IPS-NIHi11 (cell line): ENCODE data around the gene HOXA13.

Source experiments
- DNase-seq: peaks from one replicate; pipeline ENCODE4 v3.0.0; 2012; ENCODE audit warnings: mixed read lengths, low spot score

The HOXA13 gene

DNA sequence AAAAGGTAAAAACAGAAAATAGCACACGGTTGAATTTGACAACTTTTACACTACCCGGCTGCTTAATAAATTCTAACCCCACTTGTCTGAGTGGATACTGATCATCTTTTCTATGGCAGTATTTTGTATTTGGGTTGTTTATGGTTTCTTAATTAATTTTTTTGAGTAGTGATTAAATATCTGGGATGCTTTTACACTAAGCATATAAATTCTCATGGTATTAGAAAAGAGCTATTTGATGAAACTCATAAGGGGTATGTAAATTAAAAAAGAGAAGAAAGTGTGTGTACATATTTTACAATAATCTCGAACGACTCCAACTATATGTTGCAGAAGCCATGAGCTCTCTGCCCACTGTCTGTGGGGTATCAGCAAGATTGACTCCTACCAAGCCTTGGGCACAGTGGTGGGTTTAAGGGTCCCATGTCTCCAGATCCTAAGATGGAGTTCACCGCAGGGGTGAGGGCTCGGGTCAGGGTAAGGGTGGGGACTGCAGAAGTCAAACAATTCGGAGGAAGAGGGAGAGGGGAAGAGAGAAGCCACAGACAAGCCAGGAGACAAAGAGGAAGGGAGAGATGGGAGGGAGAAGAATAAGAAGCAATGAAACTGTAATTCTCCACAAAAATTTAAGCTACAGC lies 7.6 kb upstream of the HOXA13 start:
- no peak for DNase-seq

DNA sequence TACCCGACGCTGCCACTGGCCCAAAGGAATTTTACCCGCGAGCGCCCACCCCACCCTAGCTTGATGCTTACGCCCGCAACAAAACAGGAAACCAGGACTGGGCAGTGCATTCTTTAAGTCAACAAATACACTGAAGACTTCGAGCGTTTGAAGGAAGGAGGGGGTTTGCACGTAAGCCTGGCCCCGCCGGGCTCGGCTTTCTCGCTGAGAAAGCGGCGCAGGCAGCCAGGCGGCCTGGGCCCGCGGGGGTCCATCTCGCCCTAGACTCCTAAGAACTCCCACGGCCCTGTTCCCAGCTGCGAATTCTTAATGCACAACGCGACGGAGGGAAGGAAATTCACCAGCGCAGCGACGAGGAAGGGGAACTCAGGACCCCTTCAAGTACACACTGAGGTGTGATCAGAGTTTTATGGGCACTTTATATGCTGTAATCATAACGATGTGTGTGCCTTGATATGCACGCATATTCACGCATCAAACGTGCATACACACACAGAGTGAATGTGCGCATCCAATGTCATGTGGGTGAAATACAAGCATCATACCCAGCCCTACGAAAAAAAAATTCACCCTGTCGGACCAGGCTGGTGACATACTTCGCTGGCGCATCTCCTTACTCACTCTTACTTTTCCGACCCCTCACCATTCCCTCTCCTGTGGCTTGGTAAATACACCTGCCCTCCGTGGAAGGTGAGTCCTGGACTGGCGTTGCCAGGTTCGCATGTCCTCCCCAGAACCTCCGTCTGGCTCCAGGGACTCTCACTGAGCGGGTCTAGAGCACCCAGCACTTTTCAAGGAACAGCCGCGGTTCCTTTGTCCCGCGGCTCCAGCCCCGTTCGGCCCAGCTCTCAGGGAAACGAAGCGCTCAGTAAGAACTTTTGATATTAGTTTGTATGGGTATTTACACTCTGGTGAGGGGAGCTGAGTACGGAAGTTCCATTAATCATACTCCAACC lies 5.7 kb upstream of the HOXA13 start:
- no peak for DNase-seq

DNA sequence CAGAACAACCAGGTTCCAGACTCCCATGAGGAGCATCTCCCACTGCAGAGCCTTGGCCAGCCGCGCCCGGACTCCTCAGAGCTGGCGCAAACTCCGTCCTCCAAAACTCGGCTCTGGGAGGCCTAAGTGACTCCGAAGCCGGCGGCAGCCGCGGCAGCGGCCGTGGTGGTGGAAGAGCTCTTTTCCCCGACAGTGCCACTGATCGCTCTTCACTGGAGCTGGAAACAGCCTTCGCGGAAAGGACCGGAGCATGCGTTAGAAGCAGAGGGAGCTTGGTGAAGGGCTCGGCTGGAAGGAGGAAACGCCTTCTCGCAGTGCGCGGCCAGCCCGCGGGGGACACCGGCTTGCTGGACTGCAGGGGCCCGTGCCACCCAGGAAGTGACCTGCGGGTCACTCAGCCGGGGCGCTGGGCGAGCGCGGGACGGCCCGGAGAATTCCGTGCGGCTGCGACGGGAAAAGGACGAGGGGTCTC lies 5.0 kb upstream of the HOXA13 start:
- no peak for DNase-seq

DNA sequence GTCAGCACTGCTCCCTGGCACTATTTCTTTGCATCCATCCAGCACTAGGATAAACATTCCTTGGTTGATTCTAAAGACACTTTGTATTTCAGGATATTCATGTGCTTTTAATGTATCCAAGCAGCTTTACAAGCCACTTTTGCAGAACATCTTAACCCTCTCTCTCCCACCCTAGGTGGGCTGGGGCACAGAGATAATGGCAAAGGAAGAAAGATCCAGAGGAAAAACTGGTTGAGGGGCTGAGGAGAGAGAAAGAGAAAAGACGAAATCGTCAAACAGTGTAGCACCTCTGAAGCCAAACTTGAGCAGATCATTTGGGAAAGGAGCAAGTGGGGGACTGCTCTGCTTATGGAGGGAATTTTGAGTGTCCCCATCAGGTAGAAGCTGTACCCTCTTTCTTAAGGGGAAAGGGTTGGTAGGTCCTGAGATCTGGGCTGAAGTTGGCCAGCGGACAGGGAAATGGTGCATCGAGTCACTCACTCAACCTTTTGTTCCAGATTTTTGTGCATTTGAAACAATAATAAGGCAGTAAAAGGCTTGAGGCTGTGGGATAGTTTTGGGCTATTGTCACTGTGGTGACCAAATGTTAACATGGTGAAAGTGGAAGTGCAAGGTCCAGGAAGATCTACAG lies 4.2 kb upstream of the HOXA13 start:
- DNase-seq = no peak

DNA sequence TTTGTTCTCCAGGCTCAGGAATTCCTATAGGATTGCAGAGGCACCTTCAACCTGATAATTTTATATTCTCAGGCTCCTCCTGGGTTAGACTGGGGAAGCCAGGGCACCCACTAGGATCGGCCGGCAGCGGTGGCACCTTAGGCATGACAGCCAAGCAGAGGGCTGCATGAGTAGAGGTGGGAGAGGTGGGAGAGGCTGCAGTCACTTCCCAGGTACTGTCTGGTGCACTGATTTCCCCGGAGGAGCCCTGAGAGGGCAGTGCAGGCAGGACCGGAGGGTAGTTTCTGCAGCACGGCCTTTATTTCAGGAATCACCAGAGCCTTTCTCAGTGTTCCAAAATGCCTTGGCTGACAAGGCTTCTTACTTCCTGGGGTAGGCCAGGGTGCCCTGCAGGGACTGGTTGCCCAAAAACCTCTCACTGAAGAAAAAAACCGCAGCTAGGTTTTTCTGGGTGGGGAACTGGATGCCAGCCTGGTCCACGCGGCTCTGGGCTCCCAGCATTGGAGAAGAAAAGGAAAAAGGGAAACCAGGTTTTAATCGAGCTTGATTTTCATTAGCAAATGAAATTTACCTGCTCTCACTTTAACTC lies 3.6 kb upstream of the HOXA13 start:
- no peak for DNase-seq

DNA sequence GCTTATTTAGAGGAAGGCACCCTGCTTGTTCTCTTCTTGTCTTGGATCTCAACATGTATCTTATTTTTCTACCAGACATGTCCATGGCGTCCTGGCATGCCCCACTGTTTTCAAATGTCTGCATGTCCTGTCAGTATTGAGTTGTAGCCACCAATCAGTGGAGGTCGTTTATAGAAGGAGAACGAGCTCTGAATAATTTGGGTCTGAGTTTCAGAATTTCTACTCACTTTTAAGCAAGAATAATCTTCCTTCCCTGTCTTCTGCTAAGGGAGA lies 2.9 kb upstream of the HOXA13 start:
- DNase-seq = no peak

DNA sequence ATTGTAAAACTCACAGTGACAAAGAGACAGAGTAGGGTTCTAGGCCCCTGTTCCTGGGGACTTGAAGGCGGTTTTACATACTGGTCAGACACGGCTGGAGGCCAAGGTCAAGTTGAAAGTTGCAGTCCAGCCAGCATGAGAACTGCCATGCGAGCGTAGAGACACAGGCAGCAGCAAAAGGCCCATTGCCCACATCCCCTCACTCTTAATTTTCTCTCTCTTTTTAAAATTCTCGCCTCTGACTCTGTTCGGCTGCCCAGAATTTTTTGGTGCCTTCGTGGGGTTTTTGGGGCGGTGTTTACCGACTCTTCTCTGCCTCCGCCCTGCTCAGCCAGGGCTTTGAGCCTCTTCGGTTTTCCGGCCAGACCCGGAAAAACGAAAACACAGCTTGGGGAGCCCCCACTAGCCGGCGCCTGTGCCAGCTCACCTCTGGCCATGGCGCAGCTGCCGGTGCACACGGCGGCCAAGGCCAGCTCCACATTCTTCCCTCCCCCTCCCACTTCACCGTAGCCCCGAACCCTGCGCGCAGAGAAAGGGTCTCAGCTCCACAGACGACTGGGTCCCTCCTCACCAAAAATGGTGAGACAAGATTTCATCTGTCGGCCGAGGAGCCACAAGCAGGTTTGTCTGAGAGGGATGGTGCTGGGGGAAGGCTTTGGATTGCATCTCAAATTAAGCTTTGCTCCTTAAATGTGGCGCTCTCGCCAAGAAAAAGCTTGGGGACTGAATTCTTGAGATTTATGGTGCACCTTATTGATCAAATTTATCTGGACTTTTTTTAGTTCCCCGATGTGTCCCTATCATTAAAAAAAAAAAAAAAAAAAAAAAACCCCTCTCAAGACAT lies 2.3 kb upstream of the HOXA13 start:
- no peak for DNase-seq

DNA sequence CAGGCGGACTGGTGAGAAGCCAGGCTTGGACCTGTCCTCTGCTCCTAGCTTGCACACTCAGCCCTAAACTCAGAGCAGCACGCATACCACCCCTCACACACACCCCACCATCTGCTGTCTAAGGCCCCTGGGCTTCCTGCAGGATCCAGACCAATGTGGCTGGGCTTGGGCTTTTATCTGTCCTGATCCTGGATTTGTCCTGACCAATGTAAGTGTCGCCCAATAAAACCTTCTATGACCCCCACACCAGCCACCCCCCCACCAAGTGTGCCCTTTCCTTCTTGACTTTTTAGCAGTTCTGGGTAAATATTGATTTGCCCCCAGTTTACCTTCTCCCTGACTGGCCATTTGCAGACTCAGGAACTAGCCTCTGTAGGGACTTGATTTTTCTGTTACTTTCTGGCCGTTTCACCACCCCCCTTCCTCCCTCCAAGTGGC lies 1.7 kb upstream of the HOXA13 start:
- DNase-seq = no peak

DNA sequence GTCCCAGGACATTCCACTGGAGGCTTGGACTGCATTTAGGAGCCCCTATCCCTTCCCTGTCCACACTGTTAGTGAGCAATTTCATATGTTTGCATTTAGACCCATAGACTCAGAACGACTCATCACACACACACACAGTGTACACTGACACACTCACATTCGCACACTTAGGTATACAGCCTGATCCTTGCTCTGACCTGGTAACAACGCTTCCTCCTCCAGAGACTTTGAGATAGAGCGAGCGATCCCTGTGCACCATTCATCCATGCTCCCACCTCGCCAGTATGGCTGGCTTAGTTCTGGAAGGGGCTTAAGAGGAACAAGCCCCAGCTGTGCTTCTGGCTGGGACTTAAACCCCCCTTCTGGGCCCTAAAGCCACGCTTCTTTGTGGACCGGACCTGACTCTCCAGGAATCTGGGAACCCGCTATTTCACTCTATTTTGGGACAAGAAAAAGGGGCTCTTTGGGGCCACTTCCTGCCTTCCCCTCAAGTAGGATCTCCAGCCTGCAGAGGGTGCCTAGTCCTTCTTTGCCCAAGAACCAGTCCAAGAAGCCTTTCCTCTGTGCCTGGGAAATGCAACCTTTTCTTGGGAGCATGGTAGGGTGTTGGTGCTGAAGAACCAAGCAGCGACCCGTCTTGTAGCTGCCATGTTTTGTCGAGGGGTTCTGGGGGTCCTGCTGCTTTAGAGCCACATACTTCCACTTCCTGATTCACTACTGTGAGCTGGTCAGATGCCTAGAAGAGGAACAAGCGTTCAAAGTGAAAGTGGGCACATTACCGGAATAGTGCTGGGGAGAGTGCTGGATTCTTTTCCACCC lies 1.1 kb upstream of the HOXA13 start:
- no peak for DNase-seq

DNA sequence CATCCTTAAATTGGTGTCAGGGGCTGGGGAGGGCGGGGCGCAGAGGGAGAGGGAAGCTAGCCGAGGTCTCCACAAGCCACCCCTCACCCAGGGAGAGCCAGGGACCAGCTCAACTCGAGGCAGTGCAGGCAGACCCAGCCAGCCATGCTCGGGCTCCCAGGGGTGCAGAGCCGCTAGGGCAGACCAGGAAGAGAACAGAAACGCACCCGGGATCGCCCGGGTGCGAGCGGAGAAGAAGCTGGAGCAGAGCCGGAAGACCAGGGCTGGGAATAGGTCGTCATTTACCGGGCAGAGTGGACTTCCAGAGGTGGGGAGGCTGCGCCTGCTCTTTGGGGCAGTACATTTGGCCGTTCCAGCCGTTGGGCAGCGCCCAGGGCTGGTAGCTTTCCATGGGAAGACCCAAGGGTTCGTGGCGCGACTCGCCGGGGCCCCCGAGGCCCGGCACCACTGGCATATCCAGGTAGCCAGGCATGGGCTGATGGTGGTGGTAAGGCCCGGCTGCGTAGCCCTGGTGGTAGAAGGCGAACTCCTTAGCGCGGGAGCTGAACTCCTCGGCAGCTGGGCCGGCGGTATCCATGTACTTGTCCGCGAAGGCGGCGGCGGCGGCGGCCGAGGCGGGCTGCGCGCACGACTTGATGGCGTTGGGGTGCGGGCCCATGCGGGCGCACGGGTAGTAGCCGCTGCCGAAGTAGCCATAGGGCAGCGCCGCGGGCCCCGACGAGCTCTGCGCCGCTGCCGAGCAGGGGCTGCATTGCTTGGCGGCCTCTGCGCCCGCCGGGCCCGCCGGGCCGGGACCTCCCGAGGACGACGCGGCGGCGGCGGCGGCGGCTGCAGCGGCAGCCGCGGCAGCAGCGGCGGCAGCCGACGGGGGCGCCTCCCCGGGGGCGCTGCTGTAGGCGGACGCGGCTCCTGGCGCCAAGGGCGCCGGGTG lies 755 bp downstream of the HOXA13 start:
- DNase-seq = peak; percentile 47

DNA sequence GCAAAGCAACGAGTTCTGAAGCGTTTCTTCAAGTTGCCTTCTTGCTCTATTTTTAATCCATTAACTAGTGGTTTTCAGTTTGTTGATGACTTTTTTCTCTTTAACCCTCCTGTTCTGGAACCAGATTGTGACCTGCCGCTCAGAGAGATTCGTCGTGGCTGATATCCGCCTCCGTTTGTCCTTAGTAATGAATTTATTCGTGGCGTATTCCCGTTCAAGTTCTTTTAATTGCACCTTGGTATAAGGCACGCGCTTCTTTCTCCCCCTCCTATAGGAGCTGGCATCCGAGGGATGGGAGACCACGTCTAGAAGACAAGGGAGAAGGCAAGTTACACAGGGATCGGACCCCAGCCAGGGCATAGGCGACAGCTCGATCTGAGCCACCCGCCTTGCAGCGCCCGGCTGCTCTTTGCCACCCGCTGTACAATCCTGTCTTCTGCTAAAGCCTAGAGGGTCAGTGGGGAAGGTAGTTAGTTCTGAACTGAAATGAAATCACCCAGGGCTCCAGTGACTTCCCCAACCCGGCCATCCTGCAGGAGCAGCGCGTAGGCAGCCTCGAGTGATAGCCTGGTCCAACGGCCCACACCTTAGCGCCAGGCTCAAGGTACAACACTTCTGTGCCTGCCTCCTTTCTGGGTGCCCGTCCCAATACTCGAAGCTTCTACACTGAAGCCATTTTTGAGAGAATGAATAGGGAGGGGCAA lies 1.6 kb downstream of the HOXA13 start:
- no peak for DNase-seq

DNA sequence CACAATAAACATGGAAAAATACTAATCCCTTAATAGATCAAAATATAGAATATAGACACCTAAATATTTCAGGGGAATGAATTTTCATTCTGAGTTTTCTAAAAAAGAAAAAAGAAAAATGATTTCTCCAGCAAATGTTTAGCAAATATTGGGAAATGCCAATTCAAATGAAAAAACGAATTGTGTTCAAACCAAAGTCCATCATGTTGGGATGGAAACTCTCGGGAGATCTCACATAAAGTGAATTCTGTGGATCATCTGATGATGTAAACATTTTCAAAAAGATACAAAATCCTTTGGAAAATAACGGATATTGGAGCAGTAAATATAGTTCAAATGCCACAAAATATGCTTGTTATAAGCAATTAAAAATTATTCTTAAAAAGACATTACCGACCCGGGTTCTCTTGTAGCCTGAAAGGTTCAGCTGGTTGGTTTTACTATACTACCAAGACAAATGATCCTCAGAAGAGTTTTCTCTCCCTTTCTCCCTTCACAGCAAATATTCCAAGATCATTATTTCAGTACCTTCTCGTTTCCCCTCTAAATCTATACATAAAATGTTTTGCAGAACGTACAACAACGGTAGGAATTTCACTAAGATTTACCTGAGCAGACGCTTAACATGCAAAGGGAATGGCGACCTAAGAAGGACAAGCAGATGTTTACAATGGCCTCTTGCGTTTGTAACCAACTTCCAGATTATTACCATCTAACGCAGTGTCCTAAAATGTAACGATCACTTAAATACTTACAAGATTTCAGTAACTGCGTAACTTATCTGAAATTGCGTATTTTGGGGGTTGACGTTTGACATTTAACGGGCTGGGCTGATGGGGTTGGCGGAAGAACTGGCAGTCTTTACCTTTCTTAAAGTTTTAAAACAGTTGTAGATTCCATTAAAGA lies 2.5 kb downstream of the HOXA13 start:
- DNase-seq = no peak

DNA sequence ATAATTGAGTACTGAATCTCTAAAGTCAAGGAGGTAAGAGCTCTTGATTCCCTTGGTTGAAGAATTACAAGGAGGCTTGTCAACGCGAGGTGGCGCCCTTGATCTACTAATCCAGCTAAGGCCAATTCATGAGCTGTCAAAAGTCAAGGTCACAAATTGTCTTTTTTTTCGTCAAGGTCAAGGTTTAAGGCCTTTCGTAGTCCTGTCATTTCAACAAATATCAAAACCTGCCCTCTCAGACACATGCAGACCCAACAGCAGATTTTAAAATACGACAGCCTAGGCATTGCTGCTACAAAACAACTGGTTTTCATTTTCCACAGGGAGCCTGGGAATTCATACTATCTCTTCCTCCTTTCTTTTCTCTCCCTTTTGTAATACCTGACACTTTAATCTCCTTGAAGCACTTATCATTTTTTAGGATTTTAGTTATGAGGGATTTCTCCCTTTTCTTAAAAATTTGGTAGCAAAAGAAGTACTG lies 3.6 kb downstream of the HOXA13 start:
- DNase-seq = peak; percentile 56

DNA sequence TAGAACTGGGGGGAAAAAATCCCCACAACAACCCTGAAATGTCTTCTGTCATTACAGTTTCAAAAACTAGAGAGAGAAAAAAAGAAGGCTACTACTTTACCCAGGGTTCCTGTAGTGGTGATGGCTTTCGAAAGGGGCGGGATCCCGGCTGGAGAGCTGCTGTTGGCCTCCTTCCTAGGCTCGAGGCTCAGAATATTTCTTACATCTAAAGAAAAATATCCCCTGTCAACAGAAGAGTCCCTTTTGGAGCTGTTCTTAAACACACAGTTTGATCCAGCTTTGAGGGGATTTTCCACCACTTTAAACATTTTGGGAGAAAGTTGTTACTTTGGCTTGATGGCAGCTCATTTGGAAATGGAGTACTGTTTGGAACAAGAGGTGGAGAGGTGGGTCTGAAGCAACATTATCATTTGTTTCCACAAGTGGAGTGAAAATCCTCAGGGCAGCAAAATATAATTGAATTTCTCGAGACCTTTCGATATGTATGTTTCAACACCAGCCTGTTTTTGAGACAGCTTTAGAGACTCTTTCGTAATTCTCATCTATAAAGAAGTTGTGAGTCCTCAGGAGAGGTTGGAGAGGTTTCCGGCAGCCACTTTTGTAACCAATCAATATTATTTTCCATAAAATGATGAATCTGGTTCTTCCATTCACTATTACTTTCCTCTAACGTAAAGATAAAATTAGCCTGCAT lies 5.1 kb downstream of the HOXA13 start:
- no peak for DNase-seq

DNA sequence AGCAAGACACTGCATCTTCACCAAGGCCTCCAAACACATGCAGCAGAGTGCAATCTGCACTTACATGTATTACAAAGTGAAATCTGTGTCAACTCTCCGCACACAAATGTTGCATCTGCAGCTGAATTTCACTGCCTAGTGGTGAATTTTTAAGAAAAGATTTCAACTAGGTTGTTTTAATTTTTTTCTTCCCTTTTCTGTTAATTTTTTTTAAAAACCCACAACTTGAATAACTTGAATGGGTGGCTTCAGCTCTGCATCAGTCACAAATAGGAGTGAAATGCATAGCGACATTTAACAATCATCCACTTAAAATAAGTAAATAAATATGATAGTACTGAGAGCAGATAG lies 5.9 kb downstream of the HOXA13 start:
- DNase-seq = no peak

DNA sequence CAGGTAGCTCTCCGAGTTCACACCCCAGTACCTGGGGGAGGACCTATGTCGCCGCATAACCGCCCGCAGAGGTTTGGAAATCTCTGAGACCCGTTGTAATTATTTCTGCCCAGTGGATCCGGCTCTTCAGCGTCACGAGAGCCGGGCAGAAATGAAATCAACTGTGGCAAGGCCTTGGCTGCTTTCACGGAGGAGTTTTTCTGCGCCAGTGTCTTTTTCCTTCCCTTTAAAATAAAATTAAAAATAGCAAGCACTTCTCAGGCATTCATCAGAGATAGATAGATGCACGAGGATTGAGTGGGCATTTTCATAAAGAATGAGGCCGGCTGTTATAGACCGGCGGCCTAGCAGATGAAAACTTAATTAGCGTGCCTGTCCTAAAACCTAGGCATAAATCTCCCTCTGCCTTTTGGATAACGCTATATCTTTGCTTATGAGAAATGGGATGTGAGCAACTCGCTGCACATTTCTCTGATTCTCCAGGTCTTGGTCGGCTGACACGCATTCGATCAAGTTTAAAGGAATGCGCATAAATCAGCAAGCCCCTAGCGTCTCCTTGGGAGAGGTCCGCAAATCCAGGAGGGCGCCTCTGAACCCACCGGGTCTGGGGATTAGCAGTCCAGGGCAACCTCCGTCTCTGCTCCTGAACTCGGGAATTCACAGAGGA lies 6.4 kb downstream of the HOXA13 start:
- no peak for DNase-seq
